ENCODE results near the gene LIX1L.

DNA sequence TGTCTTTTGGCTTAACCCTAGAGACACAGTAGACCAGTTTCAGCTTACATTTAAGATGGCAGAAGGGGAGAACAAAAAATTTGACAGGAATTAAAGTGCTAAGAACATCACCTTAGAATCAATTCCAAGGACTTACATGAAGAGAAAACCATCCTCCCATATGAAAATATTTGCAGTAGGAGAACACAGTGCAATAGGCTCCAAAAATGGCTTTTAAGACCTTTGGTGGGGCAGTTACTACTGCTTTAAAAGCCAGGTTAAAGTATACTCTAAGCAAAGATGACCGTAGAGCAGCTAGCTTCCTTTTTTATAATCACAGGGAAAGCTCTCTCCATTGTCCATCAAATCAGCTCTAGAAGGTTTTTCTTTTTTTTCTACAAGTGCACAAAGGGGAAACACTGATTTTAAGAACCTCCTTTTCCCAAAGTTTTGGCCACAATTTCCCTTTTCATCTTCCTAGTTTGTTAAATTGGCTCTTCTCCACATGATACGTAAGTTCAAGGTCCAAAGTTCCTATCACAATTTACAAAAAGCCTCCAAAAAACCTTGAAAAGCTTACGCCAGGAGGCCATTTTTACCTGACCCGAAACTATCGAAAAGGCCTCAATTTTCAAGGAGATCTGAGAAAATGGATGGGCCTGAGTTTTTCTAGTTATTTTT is 35.3 kb upstream of the LIX1L start:
- TF ChIP-seq, protein P1, sequence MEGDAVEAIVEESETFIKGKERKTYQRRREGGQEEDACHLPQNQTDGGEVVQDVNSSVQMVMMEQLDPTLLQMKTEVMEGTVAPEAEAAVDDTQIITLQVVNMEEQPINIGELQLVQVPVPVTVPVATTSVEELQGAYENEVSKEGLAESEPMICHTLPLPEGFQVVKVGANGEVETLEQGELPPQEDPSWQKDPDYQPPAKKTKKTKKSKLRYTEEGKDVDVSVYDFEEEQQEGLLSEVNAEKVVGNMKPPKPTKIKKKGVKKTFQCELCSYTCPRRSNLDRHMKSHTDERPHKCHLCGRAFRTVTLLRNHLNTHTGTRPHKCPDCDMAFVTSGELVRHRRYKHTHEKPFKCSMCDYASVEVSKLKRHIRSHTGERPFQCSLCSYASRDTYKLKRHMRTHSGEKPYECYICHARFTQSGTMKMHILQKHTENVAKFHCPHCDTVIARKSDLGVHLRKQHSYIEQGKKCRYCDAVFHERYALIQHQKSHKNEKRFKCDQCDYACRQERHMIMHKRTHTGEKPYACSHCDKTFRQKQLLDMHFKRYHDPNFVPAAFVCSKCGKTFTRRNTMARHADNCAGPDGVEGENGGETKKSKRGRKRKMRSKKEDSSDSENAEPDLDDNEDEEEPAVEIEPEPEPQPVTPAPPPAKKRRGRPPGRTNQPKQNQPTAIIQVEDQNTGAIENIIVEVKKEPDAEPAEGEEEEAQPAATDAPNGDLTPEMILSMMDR (IDR thresholded peaks at IDR 0.05 in 8 of 11, conservative IDR thresholded peaks at IDR 0.05 in 3 of 11): no peak
- TF ChIP-seq POLR2AphosphoS5 (IDR thresholded peaks at IDR 0.05) (no peak), POLR2A (IDR thresholded peaks at IDR 0.05) (no peak)

All from spleen (tissue), 7 donors.